Brain microvascular endothelial cell (primary cell): Measurements from ENCODE around the gene MED12L.

Source experiments
- DNase-seq: peaks from one replicate; pipeline ENCODE4 v3.0.0-alpha.2; 2020
- H3K27ac ChIP-seq: fragments of 250-450 bp; sonication (Bioruptor Pico); 2 replicates; pipeline ENCODE4 v1.5.1; 2020; ENCODE audit warnings: mild to moderate bottlenecking, moderate library complexity
- H3K27me3 ChIP-seq: fragments of 250-450 bp; sonication (Bioruptor Pico); replicated peaks from 2 replicates; pipeline ENCODE4 v1.5.1; 2020; ENCODE audit warnings: mild to moderate bottlenecking
- H3K36me3 ChIP-seq: fragments of 250-450 bp; sonication (Bioruptor Pico); replicated peaks from 2 replicates; pipeline ENCODE4 v1.5.1; 2020; ENCODE audit warnings: mild to moderate bottlenecking
- H3K4me3 ChIP-seq: 2 replicates; pipeline ENCODE4 v1.5.1; 2011; ENCODE audit warnings: low read depth, mild to moderate bottlenecking, control low read depth, low read length, moderate library complexity
- in situ Hi-C: cut with HindIII; loops from 2 replicates; pipeline ENCODE4 v1.10.0; 2017; ENCODE audit warnings: low sequenced_read_pairs, low pct_ligation_motif_present
- TF ChIP-seq, protein P1 (sequence below): IDR thresholded peaks from 2 replicates; pipeline ENCODE4 v1.5.1; 2011; ENCODE audit warnings: low read depth, mild to moderate bottlenecking, moderate library complexity, low read length, control low read depth, inconsistent platforms; ENCODE audit errors: missing control alignments

The MED12L gene

DNA sequence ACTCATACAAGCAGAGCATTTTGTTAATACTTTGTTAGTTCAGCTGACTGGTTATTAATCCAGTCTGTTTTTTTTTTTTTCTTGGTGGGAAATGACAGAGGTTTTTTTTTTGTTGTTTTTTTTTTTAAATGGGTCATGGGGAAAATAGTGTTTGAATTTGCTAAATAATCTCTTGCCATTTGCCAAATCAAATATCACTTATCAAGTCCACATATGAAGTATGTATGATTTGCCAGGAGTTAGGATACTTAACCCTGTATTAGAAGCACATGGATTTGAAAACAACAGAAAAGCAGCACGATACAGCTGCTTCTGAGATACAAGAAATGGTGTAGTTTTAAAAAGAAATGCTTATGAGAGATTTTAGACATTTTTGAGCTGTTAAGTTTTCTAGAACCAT, 171.3 kb downstream of the MED12L start:
- H3K27me3 ChIP-seq: no peaks in the 10 kb centered on the region
- in situ Hi-C loops: no loop called here
- no peak overlapping the region for H3K27ac ChIP-seq
- no peak for DNase-seq
- H3K36me3 ChIP-seq: no peaks in the 10 kb centered on the region
- no peak overlapping the region for H3K4me3 ChIP-seq
- TF ChIP-seq, protein P1, sequence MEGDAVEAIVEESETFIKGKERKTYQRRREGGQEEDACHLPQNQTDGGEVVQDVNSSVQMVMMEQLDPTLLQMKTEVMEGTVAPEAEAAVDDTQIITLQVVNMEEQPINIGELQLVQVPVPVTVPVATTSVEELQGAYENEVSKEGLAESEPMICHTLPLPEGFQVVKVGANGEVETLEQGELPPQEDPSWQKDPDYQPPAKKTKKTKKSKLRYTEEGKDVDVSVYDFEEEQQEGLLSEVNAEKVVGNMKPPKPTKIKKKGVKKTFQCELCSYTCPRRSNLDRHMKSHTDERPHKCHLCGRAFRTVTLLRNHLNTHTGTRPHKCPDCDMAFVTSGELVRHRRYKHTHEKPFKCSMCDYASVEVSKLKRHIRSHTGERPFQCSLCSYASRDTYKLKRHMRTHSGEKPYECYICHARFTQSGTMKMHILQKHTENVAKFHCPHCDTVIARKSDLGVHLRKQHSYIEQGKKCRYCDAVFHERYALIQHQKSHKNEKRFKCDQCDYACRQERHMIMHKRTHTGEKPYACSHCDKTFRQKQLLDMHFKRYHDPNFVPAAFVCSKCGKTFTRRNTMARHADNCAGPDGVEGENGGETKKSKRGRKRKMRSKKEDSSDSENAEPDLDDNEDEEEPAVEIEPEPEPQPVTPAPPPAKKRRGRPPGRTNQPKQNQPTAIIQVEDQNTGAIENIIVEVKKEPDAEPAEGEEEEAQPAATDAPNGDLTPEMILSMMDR: no peak

DNA sequence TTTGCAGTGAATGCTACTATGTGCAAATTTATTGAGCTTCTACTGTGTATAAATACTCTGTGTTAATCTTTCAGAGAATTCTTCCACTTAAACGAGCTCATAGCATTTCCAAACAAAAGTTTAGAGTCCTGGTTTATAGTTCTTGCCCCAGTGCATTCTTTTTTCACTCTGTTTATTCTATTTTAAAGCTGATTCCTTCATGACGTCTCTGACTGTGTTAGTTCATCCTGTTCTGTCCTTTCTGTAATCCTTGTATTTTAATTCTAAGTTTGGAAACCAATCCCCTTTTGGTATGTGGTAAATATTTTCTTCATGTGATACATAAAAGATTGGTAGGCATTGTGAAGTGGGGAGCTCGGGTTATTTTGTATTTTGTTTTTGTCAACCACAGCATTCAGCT, 174.2 kb downstream of the MED12L start:
- Histone ChIP-seq H3K4me3 (no peak overlapping the region), H3K27ac (no peak overlapping the region), H3K36me3 (no peaks in the 10 kb centered on the region), H3K27me3 (no peaks in the 10 kb centered on the region)
- TF ChIP-seq, protein P1: no peak
- DNase-seq: no peak
- in situ Hi-C loops: no loop called here

DNA sequence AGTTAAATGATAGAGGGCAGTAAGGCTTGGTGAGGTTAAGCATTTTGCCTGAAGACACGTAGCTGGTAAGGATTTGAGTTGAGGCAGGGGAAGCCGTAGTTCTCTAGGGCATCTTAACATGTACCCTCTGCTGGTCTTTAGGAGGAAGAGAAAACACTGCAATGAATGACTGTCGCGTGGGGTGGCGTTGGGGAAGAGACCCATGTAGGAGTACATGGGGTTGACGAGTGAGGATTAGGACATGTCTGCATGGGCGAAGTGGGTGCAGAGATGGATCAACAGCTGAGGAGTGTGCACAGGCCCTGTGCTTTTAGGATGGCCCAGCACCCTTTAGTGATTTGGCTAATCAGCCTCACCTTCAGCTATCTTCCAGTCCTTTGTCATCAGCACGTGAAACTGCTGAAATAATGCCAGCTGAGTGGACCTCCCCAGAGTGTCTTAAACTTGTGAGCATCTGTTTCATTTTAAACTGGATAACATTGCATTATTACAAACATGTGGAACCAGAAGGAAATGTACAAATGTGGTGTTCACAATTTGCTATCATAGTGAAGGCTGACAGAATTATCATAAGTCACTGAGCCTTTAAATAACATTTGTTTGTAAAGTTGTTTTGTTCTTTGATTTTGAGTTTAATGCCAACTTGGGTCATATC, 177.5 kb downstream of the MED12L start:
- in situ Hi-C loops: no loop called here
- DNase-seq: no peak
- no peaks in the 10 kb centered on the region for H3K36me3 ChIP-seq

DNA sequence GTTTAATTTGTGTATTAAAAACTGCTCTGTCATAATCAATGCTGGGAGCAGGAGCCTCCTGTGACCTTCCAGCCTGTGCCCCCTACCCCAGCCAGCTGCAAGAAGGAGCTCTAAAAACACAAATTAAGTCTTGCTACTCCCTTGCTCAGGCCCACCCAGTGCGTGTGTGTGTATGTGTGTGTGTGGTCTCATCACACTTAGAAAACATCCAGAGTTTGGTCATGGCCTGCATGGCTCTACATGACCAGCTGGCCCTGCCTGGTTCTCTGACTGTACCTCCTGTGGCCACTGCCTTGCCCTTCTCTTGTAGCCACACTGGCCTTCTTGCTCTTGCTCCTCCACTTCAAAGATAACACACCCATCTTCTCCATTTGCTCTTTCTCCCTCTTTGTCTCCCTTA, 179.1 kb downstream of the MED12L start:
- Histone ChIP-seq H3K36me3 (no peaks in the 10 kb centered on the region), H3K4me3 (no peak overlapping the region), H3K27me3 (no peaks in the 10 kb centered on the region), H3K27ac (no peak overlapping the region)
- DNase-seq: no peak
- TF ChIP-seq, protein P1: no peak
- in situ Hi-C loops: no loop called here

More for the DNA sequence above, 177.5 kb downstream of the MED12L start:
- TF ChIP-seq, protein P1: no peak
- Histone ChIP-seq H3K27me3 (no peaks in the 10 kb centered on the region), H3K27ac (no peak overlapping the region), H3K4me3 (no peak overlapping the region)

DNA sequence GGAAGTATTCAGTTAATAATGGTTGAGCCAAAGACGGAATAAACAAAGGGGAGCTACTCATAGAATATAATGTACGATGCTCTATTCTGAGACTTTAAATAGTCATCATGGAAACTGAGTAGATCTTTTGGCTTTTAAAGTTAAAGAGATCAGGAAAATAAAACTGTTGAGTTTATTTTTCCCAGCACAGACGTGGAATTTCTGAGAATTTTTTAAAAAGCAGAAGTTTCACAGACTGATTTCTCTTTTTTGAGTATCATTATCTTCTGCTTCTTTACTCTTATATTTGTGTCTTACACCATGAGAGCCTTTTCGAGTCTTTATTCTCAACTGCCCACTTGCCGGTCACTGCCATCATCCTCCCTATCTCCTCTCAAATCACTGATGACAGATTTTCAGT, 179.7 kb downstream of the MED12L start:
- DNase-seq: no peak
- Histone ChIP-seq H3K27me3 (no peaks in the 10 kb centered on the region), H3K27ac (no peak overlapping the region), H3K4me3 (no peak overlapping the region), H3K36me3 (no peaks in the 10 kb centered on the region)
- in situ Hi-C loops: no loop called here
- TF ChIP-seq, protein P1: no peak

DNA sequence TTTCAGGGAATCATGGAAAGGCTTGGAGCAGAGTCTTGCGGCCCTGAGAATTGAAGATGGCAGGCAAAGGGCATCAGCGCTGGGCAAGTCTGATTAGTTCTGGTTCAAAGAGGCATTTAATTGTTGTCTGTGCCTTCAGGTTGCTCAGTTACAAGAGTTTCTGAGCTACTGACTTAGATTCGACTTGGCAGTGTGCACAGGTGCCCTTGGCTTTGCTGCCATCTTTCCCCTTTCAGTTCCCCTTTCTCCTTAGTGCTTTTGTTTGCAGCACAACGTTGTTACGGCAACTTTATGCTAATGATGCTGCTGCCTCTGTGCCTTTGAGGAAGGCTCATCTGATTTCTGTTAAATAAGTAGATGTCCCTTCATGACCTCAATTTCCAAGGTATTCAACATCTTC, 180.4 kb downstream of the MED12L start:
- Histone ChIP-seq H3K4me3 (no peak overlapping the region), H3K27me3 (no peaks in the 10 kb centered on the region), H3K27ac (no peak overlapping the region), H3K36me3 (no peaks in the 10 kb centered on the region)
- no peak for DNase-seq
- TF ChIP-seq, protein P1: no peak
- in situ Hi-C loops: no loop called here
